ENCODE results near the gene PURA.

PURA gene

DNA sequence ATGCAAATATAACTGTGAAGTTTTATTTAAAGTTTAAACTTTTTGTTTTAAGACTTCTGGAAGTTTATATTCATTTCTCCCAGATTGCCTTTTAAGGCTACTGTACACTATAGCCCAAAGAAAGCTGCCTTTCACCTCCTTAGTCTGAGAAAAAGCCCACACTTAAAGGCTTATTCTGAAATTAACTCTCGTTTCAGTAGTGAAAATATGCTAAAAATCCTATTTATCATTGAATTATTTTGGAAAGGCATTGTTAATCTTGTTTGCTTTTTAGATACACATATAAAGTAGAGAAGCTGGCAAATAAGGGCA is 3.3 kb upstream of the PURA start:
- no peak for DNase-seq

DNA sequence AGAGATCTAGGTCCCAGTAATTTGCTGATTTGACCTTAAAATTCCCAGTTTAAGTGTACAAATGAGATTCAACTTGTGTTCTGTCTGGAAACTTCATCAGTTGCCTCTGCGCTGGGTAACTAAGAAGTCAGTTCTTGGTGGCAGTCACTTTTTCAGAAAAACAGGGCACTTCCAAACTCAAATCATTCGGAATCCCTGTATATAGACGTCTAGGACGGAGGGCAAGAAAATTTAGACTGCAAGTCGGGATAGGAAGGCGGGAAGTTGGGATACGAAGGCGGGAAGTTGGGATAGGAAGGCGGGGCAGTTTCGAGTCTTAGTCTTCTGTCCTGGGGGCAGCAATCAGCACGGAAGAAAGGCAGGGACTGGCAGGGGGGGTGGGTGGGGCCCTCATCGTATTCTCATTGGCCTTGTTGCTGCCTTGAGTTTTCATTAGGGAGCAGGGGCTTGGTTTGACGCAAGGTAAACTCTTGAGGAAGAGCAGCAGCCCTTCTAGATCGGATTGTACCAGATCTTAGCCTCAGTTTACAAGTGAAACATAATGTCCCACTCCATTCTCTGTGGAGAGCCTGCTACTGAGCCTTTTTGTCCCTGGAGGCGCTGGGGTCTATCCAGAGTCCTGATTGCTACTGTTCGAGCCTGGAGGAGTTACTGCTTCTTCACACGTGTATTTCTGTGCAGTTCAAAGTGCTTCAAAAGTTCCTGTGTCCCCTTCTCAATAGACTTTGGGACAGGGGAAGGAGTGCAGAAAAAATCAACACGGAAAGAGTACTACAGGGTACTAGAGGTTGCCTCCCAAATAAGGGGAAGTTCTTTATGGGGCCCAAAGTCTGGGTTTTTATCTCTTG is 2.7 kb upstream of the PURA start:
- no peak for DNase-seq

DNA sequence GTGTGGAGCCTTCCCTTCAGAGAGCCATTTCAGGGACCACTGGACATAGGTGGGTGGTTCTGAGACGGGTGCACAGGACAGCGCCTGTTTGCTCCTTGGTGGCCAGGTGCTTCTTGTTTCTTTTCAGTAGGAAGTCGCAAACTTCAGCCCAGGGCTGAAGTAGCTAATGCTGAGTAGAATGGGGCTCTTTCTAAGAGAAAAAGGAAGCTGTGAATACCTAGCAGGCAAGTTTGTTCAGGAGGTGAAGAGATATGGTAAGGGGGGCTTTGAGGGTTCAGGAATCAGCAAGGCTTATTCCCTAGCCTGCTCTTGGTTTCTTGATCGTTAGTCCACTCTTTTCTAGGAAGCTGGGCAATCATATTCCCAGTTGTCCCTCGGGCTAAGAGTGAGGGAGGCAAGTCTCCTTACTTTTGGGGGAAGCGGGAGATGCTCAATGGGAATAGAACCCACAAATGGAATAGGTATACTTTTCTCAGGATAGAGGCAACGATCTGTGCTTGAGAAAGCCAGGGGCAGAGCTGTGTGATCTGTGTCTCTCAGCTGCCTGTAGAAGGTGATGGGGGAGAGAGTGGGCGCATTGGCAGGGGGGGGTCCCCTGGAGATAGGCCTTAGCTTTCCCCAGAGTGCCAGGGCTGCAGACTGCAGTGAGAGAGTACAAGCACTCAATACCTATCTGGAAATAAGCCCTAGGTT is 1.9 kb upstream of the PURA start:
- peak; percentile 26 for DNase-seq

DNA sequence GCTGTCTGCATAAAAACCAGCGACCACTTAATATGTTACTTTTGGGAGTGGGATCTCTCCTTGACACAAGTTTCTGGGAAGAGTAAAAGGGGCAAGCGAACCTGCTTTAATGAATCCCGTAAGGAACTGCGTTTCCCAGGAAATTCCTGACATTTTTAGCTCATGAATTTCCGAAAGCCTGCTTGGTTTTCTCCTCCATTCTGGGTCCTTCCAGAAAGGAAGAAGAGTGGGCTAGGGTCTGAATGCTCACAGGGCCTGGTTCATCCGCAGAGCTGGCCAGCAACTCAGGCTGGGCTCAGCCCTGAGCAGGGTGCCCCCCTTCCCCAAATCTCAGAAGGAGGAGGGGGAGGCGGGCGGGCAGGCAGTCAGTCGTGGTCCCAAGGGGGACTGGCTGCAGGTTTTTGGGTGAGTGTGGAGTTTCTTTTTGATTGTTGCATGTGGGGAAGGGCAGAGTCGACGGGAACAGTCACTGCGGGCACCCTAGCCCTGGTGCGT is 1.2 kb upstream of the PURA start:
- no peak for DNase-seq

DNA sequence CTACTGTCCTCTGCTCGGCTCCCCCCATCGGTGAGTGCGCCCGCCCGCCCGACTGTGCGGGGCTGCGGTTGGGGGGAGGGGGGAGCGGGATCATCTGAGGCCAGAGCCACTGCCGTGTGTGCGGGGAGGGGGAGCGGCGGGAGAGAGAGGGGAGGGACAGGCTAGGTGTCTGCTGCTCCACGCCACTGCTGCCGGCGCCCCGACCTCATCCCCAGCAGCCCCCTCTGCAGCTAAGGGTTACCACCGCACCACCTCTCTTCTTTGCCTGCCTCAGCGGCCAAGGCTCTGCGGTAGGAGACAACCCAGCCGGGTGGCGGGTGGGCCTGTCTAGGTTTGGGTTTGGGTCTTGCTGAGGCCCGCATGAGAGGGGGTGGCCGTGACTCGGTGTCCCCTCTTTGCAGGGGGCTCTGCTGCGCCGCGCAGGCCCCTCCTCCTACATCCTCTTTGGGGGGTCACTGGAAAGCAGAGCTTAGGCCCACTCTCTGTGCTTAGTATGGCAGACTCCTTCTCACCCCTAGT is 670 bp upstream of the PURA start:
- peak; percentile 27 for DNase-seq

DNA sequence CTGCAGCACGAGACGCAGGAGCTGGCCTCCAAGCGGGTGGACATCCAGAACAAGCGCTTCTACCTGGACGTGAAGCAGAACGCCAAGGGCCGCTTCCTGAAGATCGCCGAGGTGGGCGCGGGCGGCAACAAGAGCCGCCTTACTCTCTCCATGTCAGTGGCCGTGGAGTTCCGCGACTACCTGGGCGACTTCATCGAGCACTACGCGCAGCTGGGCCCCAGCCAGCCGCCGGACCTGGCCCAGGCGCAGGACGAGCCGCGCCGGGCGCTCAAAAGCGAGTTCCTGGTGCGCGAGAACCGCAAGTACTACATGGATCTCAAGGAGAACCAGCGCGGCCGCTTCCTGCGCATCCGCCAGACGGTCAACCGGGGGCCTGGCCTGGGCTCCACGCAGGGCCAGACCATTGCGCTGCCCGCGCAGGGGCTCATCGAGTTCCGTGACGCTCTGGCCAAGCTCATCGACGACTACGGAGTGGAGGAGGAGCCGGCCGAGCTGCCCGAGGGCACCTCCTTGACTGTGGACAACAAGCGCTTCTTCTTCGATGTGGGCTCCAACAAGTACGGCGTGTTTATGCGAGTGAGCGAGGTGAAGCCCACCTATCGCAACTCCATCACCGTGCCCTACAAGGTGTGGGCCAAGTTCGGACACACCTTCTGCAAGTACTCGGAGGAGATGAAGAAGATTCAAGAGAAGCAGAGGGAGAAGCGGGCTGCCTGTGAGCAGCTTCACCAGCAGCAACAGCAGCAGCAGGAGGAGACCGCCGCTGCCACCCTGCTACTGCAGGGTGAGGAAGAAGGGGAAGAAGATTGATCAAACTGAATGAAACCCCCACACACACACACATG is 654 bp downstream of the PURA start:
- peak; percentile 62 for DNase-seq

DNA sequence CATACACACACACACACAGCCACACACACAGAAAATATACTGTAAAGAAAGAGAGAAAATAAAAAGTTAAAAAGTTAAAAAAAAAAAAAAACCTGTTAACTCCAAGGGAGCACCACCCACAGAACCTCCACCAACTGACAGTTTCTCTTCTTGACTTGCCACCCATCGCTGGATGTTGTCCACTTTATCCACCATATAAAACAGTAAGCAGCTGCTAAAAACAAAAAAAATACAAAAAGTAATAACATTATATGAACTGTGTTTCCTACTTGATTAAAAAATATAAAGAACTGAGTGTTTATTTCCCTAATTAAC is 1.2 kb downstream of the PURA start:
- DNase-seq: peak; percentile 37

DNA sequence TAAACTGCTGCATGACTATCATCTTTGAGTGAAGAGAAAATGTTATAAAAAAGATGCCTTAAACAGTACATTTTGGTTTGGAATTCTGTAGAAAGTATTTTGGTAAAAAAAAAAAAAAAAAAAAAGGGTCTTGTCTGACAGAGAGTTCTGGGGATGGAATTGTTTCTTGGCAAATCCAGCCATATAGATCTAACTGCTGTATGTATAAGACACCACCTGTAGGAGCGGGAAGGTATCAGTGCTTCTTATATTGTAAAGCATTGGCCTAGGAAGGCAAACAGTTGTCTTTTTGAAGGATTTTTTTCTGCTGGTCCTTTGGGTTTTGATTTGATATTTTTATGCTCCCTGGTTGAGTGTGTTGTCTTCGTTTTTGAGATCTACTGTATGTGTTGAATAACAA is 2.8 kb downstream of the PURA start:
- DNase-seq: peak; percentile 40

DNA sequence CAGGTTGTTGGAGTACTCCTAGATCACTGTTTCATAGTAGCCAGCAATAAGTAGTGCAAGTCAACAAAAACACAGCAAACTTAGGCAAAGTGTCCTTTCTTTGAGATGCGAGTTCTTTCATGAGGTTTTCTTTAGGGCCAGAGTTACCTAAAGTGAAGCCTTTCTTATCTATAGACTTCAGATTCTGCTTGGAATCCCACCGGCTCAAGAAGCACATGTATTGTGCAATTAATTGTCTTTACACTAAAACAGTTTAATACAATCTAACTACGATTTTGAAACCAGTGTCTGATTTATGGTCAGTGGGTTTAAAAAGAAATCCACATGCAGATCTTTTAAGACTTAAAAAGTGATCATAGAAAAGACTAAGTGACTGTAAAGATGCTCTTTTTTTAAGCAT is 3.6 kb downstream of the PURA start:
- DNase-seq: no peak

DNA sequence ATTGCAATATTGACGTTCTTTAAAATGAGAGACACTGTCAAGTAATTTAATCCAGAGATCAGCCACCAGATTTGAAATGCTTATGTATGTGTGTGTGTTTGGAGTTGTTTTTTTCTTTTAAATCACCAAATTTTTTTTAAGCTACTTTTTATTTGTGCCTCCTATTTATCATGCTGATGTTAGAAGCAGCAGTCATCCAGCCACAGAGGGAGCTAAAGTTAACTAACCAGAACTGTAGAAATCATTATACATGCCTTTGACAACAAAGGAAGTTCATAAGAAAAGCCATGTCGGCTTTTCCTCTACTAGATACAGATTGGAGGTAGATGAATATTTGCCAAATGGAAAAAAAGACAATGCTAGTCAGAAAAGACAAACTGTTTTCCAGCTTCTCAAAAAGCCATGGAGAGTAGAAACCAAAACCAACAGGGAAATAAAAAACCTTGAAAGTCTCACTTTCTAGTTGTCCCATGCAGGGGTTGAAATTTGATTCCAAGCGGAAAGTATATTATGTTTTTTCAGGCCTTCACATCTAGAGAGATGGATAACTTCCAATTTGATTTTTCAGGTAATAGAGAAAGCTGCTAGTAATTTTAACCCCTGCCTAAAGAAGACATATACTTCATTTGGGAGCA is 4.5 kb downstream of the PURA start:
- DNase-seq: peak; percentile 26

DNA sequence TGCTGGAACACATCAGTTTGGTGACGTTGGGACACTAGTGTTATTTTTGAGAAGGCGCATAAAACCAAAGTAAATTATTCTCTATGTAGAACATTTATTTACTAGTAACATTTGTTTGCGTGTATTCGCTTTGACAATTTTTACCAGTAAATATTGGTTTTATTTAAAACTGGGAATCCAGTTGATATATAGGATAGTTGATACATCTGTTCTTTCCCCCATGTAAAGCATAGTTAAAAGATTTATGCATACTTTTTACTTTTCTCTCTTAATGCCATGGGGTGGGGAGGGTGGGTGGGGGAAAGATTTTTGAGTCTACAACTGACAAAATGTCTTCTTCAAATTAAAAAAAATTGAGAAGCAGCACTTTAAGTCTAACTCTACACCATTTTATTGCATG is 11.7 kb downstream of the PURA start, which contains the start of gene IGIP:
Gene IGIP (plus strand): TSS at position 301 of the 400 bp plus-strand sequence. CDS start 2,540 bp downstream, outside the sequence.
- no peak for DNase-seq

DNA sequence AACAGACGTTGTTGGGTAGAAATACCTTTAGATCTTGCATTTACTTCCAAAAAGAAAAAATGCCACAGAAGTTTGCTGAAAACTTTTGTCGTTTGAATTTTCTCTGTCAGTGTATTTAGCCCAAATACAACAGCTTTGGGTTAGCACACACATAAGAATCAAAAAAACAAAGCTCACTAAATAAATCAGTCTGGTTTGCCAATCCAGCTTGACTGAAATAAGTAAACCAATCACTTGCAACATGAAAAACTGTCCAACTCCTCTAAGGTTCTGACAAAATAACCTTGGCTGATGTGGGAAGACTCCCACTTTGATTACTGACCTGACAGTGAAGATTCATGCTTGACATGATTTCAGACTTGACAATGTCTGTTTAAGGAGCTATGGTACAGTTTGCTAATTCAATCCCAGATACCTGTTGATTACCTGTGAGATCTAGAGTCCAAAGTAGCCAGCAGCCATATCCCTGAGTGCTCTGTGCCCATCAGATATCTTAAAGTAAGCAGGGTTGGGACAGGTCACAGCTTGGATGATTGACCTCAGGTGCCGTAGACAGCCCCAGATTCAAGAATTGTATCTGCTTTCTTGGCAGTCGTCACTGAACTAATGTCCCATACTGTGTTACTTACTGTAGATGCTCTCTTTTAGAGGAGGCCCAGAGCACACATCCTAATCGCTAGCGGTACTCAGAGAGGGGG is 12.6 kb downstream of the PURA start:
- DNase-seq: no peak

DNA sequence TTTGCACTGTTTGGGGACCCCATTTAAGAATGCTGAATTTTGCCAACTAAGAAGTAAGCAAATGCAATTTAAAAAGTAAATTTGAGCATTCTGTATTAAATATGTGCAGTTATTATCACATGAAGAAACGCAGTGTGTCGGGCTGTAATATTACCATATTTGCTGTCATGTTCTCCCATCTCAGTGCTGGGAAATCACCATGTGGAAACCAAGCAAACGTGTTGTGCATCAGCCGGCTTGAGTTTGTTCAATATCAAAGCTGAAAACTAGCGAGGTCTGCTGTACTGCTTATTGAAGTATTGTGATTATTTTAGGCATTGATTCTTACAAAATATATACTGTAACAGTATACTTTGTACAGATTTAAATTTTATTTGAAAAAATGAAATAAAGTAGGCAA is 14.5 kb downstream of the PURA start:
- no peak for DNase-seq

DNA sequence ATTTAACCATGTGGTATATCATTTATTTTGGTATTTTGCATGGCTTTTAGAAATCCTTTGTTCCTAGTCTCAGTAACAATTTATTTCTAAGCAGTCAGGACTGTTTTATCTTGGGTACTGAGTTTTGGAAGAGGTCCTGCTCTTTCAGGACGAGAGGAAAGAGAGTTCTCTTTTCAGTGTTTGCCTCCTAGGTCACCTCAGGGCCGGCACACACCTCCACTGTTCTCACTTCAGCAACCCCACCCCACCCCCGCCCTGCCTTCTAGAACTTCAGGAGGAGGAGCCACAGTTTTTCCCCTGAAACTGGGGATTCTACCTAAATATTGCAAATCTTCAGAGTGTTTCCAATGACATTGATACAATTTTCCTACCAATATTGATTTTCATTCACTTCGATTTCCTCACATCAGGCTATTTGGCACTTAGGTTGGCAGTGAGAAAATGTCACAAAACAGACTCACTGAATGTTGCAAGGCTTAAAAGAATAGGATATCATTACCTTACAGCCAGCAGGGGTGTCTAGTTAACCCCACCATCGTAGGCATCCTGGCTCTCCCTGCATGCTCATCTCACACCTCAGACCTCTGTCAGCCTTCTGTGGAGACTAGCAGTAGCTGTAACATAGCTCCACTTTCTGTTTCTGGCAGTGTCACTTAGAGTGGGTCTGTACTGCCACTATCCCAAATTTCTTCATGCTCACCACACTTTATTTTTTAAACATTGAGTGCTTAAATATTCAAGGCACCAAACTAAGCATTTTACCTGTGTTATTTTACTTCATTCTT is 17.2 kb downstream of the PURA start:
- no peak for DNase-seq

DNA sequence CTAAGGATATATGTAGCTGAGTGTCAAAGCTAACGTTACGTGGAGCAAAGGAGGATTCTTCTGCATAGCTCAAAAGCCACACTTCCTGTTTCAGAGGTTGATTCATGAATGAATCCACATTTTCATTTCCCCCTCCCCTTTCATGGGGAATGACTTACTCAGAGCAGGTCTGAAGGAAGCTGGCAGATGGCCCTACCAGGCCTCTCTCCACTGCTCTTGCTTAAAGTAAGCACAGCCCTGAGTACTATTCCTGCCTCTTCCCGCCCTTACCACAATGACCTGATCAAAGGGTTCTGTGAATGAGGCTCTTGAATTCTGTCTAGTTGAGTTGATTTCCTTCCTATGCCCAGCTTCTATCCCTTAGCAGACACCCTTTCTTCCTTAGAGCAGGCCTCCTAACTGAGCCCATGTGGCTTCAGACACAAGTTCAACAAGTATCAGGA is 18.1 kb downstream of the PURA start:
- no peak for DNase-seq

DNA sequence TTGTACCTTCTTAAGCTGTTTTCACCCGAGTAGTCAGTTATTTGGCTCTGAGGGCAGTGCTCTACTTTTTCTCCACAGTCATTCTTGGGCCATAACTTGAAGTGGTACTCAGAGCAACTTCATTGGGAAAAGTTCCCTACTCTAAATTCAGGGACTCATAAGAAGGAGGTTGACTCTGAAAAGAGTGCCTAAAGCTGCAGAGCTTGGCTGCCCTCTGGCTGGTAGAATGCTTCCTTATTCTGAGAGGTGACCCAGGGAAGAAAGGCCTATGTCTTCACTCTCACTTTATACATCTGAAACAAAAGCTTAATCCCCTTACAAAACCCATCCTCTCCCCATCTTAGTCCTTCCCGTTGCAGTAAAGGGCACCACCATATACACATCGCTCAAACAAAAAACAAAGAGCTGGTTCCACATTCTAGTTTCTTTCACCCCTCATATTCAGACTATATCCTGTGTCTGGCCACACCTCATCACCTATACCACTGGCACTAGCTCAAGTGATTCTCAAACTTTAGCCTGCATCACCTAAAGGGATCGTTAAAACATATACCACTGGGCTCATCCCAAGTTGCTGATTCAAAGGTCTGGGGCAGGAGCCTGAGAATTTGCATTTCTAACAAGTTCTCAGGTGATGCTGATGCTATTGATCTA is 19.7 kb downstream of the PURA start:
- no peak for DNase-seq

DNA sequence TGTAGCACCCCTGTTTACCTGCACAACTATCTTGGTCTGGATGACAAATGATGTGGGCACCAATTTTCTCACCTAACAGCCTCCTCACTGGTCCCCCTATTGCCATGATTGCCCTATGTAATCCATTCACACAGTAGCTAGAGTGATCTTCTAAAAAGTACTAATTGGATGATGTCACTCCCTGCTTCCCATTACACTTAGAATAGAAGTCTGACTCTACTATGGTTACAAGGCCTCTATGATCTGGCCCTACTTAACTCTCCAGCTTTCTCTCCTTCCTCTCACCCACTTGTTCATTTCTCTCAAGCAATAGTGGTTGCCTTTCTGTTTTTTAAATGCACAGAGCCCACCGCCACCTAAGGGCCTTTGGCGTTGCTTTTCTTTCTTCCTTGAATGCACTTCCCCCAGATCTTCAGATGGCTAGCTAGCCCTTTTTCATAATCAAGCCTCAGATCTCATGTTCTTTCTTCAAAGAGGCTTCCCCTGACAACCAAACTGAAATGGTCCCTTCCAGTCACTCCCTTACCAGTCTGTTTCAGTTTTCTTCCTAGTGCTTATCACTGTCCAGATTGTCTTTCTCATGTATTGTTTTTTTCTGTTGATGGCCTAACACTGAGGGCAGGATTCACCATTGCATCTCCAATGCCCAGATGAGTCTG is 20.5 kb downstream of the PURA start:
- no peak for DNase-seq

DNA sequence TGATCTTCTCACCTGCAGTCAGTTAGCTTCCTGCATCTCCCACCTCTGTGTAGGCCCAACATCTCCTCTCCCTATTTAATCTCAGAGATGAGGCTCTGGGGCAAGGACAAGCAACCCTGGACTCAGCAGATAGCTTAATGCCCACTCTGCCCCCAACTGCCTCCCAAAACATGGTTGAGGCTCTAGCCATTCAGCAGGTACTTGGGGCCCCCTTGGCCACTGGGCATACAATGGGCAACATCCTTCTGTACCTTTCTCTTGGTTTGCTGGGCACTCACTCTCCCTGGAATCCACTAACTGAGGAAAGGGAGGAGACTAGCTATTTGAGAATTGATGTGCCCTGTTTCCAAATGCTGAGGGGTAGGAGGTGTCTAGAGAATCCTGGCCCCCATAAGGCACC is 21.2 kb downstream of the PURA start:
- no peak for DNase-seq

DNA sequence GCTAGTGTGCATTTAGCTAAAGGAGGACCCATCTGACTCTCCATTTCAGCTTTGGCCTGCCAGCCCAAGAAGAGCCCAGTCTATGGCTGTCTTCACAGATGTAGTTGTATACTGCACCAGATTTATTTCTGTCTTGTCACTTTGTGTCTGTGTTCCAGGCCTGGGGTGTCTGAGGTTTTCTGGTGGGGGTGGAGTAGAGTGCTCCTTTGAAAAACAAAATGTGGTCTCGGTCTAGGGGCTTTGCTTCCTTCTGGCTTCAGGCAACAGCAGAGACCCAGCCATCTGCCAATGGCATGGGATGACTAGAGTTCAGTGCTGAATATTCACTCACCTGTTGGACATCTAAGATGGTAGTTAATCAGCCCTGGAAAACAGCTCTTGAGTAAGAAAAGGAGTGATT is 22.7 kb downstream of the PURA start:
- no peak for DNase-seq

DNA sequence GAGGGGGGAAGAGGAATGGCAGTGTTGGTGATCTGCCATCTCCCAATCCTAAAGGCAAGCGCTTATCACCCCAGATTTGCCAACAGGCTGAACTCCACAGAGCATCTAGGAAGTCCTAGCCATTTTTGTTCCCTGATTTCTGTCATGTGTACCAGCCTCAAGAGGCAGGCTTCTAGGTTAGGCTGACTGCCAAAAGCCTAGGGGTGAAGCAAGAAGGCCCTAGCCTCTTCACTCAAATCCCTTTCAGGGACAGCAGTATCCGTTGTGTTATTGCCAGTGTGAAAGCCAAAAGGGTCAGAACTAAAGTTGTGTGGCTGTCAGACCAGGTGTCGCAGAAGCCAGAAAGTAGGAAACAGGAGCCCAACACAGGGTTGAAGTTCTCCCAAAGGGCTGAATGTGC is 26.5 kb downstream of the PURA start:
- no peak for DNase-seq
